DLD1 (cell line): ENCODE results near the gene THOC2.
"Not testable (repeated sequence)": the region's sequence is repeated elsewhere in the genome, so short reads cannot be mapped to it uniquely, and the experiment has no call there.

Source experiments
- in situ Hi-C: cut with HindIII; loops from 2 replicates; pipeline ENCODE4 v1.10.0; 2017; ENCODE audit warnings: low sequenced_read_pairs

THOC2 gene

DNA sequence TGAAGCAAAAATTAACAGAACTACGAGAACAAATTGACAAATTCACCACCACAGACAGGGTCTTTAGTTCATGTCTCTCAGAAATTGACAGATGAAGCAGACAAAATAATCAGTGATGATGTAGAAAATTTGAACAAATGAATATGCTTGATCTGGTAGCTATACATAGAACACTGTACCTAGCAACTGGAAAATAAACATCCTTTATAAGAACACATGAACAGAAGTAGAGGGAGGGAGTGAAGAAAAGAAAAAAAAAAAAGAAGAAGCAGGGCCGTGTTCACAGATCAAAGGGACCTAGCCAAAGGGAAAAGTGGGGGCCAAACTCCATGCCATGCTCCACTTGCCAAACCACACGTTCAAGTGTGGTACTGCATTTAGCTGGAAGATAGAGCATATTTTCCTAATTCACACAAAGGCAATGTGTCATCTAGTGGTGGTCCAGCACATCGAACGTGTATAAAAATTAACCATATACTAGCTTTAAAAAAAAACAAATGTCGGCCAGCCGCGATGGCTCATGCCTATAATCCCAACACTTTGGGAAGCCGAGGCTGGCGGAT is 5.6 kb upstream of the THOC2 start:
- in situ Hi-C loops, result no loop called here

DNA sequence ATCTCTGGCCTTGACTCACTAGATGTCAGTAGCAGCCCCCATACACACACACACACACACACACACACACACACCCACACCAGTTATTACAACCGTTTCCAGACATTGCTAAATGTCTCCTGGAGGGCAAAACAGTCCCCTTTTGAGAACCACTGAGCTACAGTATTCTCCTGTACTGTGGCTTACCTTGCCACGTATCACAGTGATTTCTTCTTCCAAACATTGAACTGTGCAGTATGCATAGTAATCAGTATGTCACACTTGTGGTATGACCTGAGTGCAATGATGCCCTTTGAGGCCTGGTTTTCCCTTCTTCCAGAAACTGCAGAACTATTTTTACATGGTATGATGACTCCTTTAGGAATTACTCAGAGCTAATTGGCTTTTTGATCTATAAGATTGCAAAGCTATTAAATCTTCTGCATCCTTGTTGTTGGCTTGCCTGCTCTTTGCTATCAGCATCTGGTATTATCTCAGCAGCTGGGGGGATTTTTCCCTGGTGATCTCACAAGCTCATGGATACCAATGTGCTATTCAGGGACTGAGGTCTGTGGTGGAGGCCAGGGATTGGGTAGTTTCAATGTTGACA is 3.6 kb upstream of the THOC2 start:
- in situ Hi-C loops, result no loop called here

- in situ Hi-C loops, result not testable (repeated sequence)
Observed at GRCh38 chrX:123735137-123735536, 2.3 kb upstream of the THOC2 start.

GRCh38 chrX:123734079-123734478 is 1.2 kb upstream of the THOC2 start:
- in situ Hi-C loops, result not testable (repeated sequence)

- in situ Hi-C loops, result no loop called here
Observed at GRCh38 chrX:123731987-123732669, 724 bp downstream of the THOC2 start.

- in situ Hi-C loops, result no loop called here
Observed at GRCh38 chrX:123731258-123731986, 1.4 kb downstream of the THOC2 start.

GRCh38 chrX:123728554-123728953 is 4.3 kb downstream of the THOC2 start:
- in situ Hi-C loops, result no loop called here

DNA sequence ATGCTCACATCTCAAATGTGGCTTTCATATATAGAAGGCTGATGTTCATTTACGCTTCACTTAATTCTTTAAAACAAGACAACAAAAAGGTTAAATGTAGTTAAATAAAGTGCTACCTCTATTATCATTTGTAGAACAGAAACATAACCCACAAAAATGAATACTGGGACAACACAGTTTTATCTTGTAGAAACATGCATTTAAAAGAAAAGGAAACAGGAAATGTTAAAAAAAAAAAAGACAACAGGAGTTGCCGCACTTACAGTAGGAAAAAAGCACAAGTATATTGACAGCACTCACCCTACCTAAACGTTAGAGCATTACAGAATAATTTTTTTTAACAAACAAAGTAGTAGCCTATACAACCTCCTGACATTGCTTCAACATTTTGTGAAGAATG is 4.8 kb downstream of the THOC2 start:
- in situ Hi-C loops, result no loop called here

DNA sequence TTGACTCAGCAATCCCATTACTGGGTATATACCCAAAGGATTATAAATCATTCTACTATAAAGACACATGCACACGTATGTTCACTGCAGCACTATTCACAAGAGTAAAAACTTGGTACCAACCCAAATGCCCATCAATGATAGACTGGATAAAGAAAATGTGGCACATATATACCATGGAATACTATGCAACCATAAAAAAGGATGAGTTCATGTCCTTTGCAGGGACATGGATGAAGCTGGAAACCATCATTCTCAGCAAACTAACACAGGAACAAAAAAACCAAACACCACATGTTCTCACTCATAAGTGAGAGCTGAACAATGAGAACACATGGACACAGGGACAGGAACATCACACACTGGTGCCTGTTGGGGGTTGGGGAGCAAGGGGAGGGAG is 10.7 kb downstream of the THOC2 start:
- in situ Hi-C loops, result not testable (repeated sequence)

GRCh38 chrX:123720486-123720885 is 12.4 kb downstream of the THOC2 start:
- in situ Hi-C loops, result no loop called here

DNA sequence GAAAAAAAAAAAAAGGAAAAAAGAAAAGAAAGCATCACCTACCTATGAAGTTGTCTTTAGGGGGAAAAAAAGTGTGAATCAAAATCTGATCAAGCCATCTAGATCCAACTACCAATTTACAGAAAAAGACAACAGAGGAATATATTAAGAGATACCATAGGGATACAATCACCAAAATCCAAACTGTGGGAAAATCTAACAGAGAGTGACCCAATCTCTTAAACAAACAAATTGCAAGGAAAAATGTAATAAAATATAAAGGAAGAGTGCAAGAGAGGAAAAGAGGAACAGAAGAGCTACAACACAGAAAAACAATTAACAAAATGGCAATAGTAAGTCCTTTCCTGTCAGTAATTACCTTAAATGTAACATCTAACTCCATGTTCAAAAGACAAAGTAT is 19.0 kb downstream of the THOC2 start:
- in situ Hi-C loops, result no loop called here

GRCh38 chrX:123713434-123713833 is 19.4 kb downstream of the THOC2 start:
- in situ Hi-C loops, result no loop called here

DNA sequence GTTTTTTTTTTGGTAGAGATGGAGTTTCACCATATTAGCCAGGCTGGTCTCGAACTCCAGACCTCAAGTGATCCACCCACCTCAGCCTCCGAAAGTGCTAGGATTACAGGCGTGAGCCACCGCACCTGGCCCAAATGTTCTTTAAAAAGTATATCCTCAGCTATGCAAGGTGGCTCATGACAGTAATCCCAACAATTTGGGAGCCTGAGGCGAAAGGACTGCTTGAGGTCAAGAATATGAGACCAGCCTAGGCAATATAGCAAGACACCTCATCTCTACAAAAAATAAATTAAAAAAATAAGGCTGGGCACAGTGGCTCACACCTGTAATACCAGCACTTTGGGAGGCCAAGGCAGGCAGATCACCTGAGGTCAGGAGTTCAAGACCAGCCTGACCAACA is 21.7 kb downstream of the THOC2 start:
- in situ Hi-C loops, result not testable (repeated sequence)

- in situ Hi-C loops, result no loop called here
Observed at GRCh38 chrX:123704781-123705180, 28.1 kb downstream of the THOC2 start.

- in situ Hi-C loops, result no loop called here
Observed at GRCh38 chrX:123698979-123699520, 33.8 kb downstream of the THOC2 start.

- in situ Hi-C loops, result no loop called here
Observed at GRCh38 chrX:123696334-123696733, 36.5 kb downstream of the THOC2 start.

DNA sequence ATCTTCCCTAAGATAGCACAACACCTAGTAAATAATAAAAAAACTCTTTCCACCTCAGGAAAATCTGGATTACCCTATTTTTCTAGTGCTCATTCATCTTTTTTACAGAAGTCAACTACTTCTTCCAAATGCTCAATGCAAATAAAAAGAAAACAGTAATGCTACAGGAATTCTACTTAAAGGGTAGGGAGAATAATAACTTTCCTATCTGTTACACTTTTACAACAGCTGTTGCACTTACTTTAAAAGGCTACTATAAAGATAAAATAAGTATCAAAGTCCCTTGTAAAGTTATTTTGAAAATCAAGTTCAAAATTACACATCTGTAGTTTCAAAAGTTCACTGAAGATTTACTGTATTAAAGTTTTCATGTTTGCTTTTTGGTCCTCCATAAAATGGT is 37.6 kb downstream of the THOC2 start:
- in situ Hi-C loops, result no loop called here

DNA sequence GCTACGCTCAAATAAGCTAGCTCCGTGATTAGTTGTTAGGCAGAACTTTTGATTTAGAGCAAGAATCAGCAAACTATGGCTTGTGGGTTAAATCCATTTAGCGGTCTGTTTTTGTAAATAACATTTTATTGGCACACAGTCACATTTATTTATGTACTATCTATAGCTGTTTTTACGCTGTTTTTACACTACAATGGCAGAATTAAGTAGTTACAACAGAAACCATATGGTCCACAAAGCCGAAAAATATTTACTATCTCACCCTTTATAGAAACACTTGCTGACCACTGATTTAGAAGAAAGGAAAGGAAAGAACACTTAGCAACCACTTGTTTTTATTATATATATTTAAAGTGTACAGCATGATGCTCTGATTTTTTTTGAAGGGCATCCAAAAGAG is 41.1 kb downstream of the THOC2 start:
- in situ Hi-C loops, result no loop called here

- in situ Hi-C loops, result no loop called here
Observed at GRCh38 chrX:123688524-123688923, 44.3 kb downstream of the THOC2 start.

- in situ Hi-C loops, result no loop called here
Observed at GRCh38 chrX:123685232-123685631, 47.6 kb downstream of the THOC2 start.

DNA sequence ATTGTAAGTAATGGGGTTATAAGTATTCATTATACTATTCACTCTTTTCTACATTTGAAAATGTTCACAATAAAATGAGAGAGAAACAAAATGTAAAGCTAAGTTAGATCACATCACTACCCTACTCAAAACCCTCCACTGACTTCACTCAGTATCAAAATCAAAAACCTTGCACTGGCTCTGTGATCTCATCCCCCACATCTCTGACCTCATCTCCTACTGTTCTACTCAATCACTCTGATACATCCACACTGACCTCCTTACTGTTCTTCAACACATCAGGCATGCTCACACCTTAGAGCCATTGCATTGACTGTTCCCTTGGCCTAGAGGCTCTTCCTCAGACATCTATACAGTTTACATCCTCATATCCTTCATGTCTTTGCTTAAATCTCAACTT is 50.7 kb downstream of the THOC2 start:
- in situ Hi-C loops, result no loop called here
